Activated naive CD8-positive, alpha-beta T cell treated with anti-CD3 and anti-CD28 coated beads, Interleukin-2, amount 50 U/mL, for 24 hours (primary cell): ENCODE data around the gene IGF2BP3.

ENCODE experiments used
- ATAC-seq: fragments of 150-1000 bp; cut with Tn5 transposase; one replicate; pipeline ENCODE4 v1.10.0; 2021
- DNase-seq: peaks from one replicate; pipeline ENCODE4 v3.0.0; 2021
- H3K27ac Mint-ChIP-seq: one replicate; pipeline ENCODE4 v1.8.0; 2021; ENCODE audit warnings: mild to moderate bottlenecking, mixed read lengths
- H3K27me3 Mint-ChIP-seq: one replicate; pipeline ENCODE4 v1.8.0; 2021; ENCODE audit warnings: mixed read lengths
- H3K36me3 Mint-ChIP-seq: one replicate; pipeline ENCODE4 v1.8.0; 2021; ENCODE audit warnings: low read depth, mixed read lengths
- H3K4me1 Mint-ChIP-seq: one replicate; pipeline ENCODE4 v1.8.0; 2021; ENCODE audit warnings: mixed read lengths
- H3K4me3 Mint-ChIP-seq: one replicate; pipeline ENCODE4 v1.8.0; 2021; ENCODE audit warnings: mild to moderate bottlenecking, moderate library complexity, mixed read lengths
- H3K9me3 Mint-ChIP-seq: one replicate; pipeline ENCODE4 v1.8.0; 2021; ENCODE audit warnings: mixed read lengths

The IGF2BP3 gene

DNA sequence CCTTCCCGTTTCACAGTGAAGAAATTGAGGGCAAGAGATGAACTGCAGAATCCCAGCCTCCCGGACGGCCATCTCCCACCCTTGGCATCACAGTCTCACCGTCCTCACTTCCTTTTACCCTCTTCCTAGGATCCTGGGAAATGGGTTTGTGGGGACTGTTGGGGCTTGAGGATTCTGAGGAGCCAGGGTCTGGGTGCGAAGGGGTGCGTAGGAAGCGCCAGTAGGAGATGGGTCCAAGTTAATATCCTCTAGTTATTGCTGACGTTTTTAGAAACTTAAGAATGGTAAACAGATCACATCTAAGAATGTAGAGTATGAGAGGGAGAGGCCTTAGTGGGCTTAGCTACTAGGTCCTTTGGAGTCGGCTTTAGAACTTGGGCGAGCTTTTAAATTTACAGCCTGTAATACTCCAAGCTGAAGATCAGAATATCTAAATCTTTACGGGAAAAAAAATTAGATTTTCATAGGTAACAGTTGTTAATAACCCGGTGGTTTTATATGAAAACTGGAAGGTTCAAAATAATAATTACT, 170.5 kb downstream of the IGF2BP3 start:
- Mint-ChIP-seq H3K27ac (peak overlapping the region; percentile 97), H3K4me1 (peaks cover 47% of the 10 kb centered on the region), H3K4me3 (peak overlapping the region; percentile 90), H3K27me3 (peaks cover 3% of the 10 kb centered on the region), H3K9me3 (peaks cover 4% of the 10 kb centered on the region), H3K36me3 (peaks cover 34% of the 10 kb centered on the region)
- ATAC-seq (no peak), DNase-seq (no peak)

DNA sequence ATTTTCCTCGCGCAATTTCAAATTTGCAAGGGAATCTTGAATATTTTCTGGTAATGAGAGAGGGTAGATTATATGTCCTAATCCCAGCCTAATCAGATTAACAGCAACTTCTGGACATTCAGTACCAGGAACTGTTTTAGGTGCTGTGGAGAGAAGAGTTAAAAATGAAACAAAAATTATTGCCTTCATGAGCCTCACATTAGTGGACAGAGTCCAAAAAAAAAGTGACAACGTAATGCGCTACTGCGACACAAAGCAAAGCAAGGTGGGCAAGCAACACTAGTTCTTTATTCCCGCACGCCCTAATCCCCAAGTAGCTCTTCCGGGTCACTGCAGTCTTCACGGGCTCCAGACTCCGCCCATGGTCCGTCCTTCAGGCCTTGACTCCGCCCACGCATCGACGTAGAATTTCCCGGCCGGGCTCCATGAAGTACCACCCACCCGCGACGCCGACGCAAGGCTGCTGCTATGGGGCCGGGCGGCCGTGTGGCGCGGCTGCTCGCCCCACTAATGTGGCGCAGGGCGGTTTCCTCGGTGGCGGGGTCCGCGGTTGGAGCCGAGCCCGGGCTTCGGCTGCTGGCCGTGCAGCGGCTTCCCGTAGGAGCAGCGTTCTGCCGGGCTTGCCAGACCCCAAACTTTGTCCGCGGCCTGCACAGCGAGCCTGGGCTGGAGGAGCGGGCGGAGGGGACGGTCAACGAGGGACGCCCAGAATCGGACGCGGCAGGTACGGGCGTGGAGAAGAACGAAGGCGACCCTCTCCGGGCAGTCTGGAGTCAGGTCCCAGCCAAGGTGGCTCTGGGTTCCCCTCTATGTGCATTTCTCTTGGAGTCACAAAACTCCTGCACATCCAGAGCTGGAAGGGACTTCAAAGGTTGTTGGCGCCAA, 171.2 kb downstream of the IGF2BP3 start, which contains the start of gene MALSU1:
Gene MALSU1 (plus strand): TSS at position 455 of the 885 bp plus-strand sequence. CDS start 14 bp downstream, at position 469.
- Mint-ChIP-seq H3K9me3 (peaks cover 4% of the 10 kb centered on the region), H3K4me3 (peak within 1 kb of the TSS; percentile 90), H3K36me3 (peaks cover 27% of the 10 kb centered on the region), H3K4me1 (peaks cover 40% of the 10 kb centered on the region), H3K27me3 (peaks cover 3% of the 10 kb centered on the region), H3K27ac (peak within 1 kb of the TSS; percentile 97)
- ATAC-seq (peak; percentile 99), DNase-seq (peak; percentile 98)

DNA sequence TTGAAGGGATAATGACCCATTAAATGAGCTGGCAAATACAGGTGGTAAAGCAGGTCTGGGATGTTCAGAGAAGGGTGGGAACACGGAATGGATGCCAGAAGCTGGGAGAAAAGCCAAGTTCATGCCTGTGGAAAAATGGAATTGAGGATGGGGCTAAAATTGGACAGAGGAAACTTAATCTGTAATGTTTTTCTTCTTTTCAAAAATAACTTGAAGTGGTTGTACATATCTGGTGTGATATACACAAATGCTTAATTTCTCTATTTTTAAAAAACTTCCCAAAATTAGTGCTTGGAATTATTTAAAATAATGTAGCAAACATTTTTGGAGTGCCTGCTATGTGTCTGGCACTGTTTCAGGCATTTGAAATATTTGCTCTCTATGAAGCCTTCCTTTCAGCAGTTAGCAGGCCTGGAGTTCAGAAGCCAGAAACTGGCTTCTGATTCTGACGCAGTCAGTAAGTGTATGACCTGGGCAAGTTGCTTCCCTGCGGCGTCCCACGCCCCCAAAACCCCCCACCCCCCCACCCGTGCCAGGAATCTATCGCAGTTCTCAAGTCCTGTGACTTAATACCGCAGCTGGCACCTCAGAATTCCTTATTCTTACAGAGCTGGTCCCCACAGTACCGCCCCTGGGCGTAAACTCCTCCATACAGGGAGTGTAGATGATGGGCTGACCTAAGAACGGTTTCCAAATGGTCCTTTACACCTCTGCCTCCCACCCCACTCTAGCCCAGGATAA, 172.0 kb downstream of the IGF2BP3 start:
- peaks cover 37% of the 10 kb centered on the region for H3K4me1 Mint-ChIP-seq
- H3K9me3 Mint-ChIP-seq: peaks cover 4% of the 10 kb centered on the region
- H3K36me3 Mint-ChIP-seq: peaks cover 24% of the 10 kb centered on the region
- ATAC-seq: no peak
- H3K27ac Mint-ChIP-seq: peak overlapping the region; percentile 97
- H3K27me3 Mint-ChIP-seq: peaks cover 3% of the 10 kb centered on the region
- peak overlapping the region; percentile 90 for H3K4me3 Mint-ChIP-seq
- no peak for DNase-seq

DNA sequence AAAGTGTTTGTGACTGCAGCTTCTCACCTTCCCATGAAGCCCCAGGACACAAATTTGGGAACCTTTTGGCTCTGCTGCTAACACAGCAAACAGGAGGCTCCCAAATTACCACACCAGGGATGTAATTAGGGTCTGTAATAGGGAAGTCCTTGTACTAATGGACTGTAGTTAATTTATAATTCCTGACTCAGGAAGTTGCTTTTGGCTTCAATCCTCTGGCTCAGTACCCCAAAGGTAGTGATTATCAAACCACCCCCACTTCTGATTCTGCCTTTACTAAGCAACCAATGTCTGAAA, 174.9 kb downstream of the IGF2BP3 start:
- no peak overlapping the region for H3K27ac Mint-ChIP-seq
- H3K36me3 Mint-ChIP-seq: peaks cover 4% of the 10 kb centered on the region
- no peak overlapping the region for H3K4me3 Mint-ChIP-seq
- DNase-seq (no peak), ATAC-seq (no peak)
- peaks cover 15% of the 10 kb centered on the region for H3K4me1 Mint-ChIP-seq
- peaks cover 3% of the 10 kb centered on the region for H3K27me3 Mint-ChIP-seq
- peaks cover 4% of the 10 kb centered on the region for H3K9me3 Mint-ChIP-seq

DNA sequence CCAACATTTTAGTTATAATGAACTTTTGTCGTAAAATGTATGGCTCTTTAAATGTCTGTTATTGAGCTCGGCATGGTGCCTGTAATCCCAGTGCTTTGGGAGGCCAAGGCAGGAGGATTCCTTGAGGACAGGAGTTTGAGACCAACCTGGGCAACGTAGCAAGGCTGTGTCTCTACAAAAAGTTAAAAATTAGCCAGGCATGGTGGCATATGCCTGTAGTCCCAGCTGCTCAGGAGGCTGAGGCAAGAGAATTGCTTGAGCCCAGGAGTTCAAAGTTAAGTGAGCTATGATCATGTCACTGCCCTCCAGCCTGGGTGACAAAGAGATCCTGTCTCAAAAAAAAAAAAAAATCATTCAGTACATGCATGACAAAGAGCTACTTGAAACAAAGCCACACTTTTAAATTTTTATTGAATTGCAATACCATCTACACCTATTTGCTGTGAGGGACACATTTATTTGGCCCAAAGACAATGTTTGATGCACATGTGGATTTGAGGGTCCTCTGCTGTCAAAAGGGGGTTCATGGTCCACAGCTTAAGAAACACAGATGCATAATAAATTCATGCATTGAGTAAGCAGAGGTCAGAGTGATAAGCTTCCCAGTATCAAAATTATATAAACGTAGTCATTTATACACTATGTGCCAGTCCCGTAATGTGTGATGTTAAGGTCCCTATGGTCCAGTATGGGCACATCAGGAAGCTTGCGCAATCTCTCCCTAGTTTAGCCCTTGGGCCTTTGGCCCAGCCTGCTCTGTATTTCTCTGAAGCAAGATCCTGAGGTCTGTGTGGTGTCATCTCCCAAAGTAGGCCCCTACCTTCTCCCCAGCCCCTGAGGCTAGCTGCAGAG, 175.5 kb downstream of the IGF2BP3 start:
- Mint-ChIP-seq H3K27ac (no peak overlapping the region), H3K4me3 (no peak overlapping the region), H3K27me3 (peaks cover 3% of the 10 kb centered on the region), H3K4me1 (peaks cover 9% of the 10 kb centered on the region), H3K36me3 (peaks cover 2% of the 10 kb centered on the region), H3K9me3 (peaks cover 4% of the 10 kb centered on the region)
- no peak for ATAC-seq
- DNase-seq: no peak

DNA sequence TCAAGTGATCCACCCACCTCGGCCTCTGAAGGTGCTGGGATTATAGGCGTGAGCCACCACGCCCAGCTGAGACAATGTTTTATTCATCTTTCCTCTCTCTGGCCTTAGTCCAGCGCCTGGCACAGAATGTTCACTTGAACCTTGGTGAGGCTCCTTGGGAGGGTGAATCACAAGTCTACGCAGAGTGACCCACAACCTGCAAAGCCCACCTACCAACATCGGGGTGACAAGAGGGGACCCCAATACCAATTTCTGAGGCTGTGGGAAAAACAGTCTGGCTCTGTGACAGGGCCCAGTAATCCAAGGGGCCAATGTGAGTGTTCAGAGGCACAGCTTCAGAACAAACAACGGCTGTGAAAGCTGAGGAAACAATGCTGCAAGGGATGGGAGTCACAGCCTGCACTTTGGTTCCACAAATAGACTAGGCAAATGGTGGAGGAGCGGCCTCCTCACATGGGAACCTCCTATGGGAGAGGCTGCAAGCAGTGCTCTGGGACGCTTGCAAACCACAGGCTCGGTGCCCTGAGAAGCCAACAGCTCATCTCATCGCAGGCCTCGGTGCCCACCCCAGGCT, 176.7 kb downstream of the IGF2BP3 start:
- peaks cover 3% of the 10 kb centered on the region for H3K4me1 Mint-ChIP-seq
- H3K27me3 Mint-ChIP-seq: peaks cover 3% of the 10 kb centered on the region
- H3K9me3 Mint-ChIP-seq: no peaks in the 10 kb centered on the region
- H3K4me3 Mint-ChIP-seq: no peak overlapping the region
- ATAC-seq (no peak), DNase-seq (no peak)
- no peaks in the 10 kb centered on the region for H3K36me3 Mint-ChIP-seq
- no peak overlapping the region for H3K27ac Mint-ChIP-seq

DNA sequence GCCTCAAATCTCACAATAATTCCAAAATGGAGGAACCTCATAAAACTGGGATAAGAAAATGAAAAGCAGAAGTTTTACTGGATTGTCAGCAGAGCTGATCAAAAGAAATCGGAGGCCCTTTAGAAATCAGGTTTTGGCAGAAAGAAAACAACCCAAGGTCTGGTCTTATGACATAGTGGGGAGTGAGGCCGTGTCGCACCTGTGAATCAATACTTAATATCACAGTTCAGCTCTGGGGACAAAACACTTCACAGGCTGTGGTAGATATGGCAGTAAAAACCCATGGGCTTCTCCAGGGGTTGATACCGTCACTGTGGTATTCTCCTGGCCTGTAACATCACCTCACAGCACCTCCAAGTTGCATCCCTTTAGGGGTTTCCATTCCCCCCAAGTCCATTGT, 177.7 kb downstream of the IGF2BP3 start:
- peaks cover 4% of the 10 kb centered on the region for H3K4me1 Mint-ChIP-seq
- DNase-seq: no peak
- H3K9me3 Mint-ChIP-seq: no peaks in the 10 kb centered on the region
- H3K36me3 Mint-ChIP-seq: no peaks in the 10 kb centered on the region
- H3K27me3 Mint-ChIP-seq: peaks cover 3% of the 10 kb centered on the region
- ATAC-seq: no peak
- no peak overlapping the region for H3K27ac Mint-ChIP-seq
- H3K4me3 Mint-ChIP-seq: no peak overlapping the region

DNA sequence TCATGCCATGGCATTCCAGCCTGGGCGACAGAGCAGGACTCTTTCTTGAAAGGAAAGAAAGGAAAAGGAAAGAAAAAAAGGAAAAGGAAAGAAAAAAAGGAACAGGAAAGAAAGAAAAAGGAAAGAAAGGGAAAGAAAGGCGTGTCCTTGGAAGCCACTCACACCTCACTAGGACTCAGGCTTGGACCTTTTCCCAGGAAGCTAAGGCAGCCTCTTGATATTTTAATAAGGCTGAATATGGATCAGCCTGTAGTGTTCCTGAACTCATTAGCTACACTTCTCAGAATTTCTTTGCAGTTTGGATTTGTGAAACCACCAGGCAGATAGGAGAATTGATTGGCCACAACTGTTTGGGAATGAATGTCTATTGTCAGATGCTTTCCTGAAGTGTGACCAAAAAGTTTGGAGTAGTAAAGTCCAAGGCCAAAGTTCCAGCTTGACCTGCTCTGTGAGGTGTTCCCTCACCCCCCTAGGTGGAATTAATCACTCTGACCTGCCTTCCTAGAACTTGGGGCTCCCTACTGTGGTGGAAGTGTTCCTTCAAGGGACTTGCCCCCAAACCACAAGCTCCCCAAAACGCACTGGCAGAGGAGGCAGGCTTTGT, 178.2 kb downstream of the IGF2BP3 start:
- H3K27me3 Mint-ChIP-seq: peaks cover 3% of the 10 kb centered on the region
- H3K4me3 Mint-ChIP-seq: no peak overlapping the region
- peaks cover 7% of the 10 kb centered on the region for H3K4me1 Mint-ChIP-seq
- no peak overlapping the region for H3K27ac Mint-ChIP-seq
- no peaks in the 10 kb centered on the region for H3K9me3 Mint-ChIP-seq
- no peaks in the 10 kb centered on the region for H3K36me3 Mint-ChIP-seq
- no peak for ATAC-seq
- DNase-seq: no peak

DNA sequence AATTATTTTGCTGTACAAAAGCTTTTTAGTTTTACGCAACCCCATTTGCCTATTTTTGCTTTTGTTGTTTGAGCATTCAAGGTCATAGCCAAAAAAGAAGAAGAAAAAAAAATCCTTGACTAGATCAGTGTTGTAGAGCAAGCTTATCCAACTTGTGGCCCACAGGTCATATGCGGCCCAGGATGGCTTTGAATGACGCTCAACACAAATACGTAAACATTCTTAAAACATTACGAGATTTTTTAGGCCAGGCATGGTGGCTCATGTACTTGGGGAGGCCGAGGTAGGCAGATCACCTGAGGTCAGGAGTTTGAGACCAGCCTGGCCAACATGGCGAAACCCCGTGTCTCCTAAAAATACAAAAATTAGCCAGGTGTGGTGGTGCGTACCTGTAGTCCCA, 179.3 kb downstream of the IGF2BP3 start:
- peaks cover 1% of the 10 kb centered on the region for H3K27me3 Mint-ChIP-seq
- H3K9me3 Mint-ChIP-seq: no peaks in the 10 kb centered on the region
- no peak overlapping the region for H3K27ac Mint-ChIP-seq
- H3K36me3 Mint-ChIP-seq: no peaks in the 10 kb centered on the region
- peaks cover 7% of the 10 kb centered on the region for H3K4me1 Mint-ChIP-seq
- no peak overlapping the region for H3K4me3 Mint-ChIP-seq
- DNase-seq: no peak
- ATAC-seq: no peak

DNA sequence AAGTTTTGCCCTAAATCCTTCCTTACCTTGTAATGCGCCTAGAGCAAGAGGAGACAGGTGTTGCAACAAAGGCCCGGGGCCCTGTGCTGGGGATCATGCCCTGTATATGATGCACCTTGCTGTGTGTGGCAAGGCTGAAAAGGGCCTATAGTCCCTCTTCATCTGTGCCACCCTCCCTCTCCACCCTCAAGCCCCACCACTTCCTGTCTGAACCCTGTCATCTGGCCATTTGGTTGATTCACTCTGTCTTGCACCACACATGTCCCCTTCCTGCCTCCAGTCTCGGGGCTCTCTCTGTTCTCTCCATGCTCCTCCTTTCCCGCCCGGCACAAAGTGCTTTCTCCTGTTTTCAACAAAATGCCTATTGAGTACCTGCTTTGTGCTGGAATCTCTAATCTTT, 182.7 kb downstream of the IGF2BP3 start:
- H3K27me3 Mint-ChIP-seq: peaks cover 2% of the 10 kb centered on the region
- peak; percentile 8 for DNase-seq
- peaks cover 10% of the 10 kb centered on the region for H3K4me1 Mint-ChIP-seq
- peak; percentile 55 for ATAC-seq
- H3K4me3 Mint-ChIP-seq: no peak overlapping the region
- no peaks in the 10 kb centered on the region for H3K36me3 Mint-ChIP-seq
- H3K9me3 Mint-ChIP-seq: no peaks in the 10 kb centered on the region
- no peak overlapping the region for H3K27ac Mint-ChIP-seq

DNA sequence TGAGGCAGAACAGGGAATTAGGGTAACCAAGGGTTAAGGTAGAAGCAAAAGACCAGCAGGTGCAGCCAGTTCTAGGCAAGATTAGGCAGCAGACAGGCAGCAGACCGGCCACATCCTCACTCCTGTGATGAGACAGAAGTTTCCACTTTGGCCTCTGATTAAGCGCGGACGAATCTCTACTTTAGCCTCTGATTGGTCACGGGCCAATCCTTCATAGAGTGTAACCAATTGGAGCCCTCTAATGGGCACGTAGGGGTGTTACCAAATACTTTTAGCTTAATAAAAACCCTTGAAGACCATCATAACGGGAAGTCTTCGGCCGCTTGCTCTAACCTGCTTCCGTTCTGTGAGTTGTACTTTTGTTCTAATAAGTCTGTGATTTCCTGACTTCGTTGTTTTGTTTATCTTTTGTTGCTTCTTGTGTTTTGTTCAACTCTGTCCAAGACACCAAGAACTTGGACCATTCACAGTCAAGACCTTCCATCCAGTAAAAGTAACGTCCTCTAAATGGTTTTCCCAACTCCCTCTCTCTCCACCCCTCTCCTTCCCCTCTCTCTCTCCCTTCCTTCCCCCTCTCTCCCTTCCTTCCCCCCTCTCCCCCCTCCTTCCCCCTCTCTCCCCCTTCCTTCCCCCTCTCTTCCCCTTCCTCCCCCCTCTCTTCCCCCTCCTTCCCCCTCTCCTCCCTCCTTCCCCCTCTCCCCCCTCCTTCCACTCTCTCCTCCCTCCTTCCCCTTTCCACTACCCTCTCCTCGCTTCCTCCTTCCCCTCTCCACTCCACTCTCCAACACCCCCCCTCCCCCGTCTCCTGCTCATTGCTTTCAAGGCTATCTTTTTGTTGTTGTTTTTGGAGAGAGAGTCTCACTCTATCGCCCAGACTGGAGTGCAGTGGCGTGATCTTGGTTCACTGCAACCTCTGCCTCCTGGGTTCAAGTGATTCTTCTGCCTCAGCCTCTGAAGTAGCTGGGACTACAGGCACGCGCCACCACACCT, 184.3 kb downstream of the IGF2BP3 start:
- DNase-seq: no peak
- Mint-ChIP-seq H3K4me1 (peaks cover 10% of the 10 kb centered on the region), H3K36me3 (no peaks in the 10 kb centered on the region), H3K27me3 (peaks cover 2% of the 10 kb centered on the region), H3K9me3 (no peaks in the 10 kb centered on the region), H3K27ac (no peak overlapping the region), H3K4me3 (no peak overlapping the region)
- no peak for ATAC-seq

DNA sequence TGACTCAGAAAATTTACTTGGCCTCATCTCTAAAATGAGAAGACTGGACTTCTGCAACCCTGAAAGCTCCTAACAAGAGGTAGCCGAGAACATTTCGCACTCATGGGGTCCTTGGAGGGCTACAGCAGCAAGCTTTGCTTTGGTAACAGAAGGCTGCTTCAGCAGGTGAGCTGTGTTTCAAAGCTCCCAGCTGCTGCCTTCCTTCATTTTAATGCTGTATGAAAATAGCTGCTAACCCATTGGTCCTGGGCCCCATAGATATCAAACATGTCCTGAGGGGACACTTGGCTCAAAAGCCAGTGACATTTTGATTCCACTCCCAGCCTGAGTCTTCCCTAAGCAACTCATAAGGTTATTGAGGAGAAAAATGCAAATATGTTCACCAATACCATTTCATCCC, 185.4 kb downstream of the IGF2BP3 start:
- Mint-ChIP-seq H3K4me1 (peaks cover 10% of the 10 kb centered on the region), H3K27ac (no peak overlapping the region), H3K36me3 (no peaks in the 10 kb centered on the region), H3K27me3 (peaks cover 2% of the 10 kb centered on the region), H3K4me3 (no peak overlapping the region), H3K9me3 (no peaks in the 10 kb centered on the region)
- no peak for DNase-seq
- no peak for ATAC-seq

DNA sequence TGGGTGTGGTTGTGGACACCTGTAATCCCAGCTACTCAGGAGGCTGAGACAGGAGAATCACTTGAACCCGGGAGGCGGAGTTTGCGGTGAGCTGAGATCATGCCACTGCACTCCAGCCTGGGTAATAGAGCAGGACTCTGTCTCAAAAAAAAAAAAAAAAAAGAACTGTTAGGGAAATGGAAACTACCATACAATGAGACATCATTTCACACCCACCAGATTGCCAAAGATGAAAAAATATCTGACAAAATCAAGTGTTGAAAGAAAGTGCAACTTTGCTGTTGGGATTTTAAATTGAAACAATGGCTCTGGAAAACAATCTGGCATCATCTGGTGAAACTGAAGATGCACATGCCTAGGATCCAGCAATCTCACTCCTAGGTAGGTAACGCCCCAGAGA, 187.2 kb downstream of the IGF2BP3 start:
- Mint-ChIP-seq H3K36me3 (no peaks in the 10 kb centered on the region), H3K4me1 (peaks cover 10% of the 10 kb centered on the region), H3K4me3 (no peak overlapping the region), H3K9me3 (no peaks in the 10 kb centered on the region), H3K27ac (no peak overlapping the region), H3K27me3 (peaks cover 2% of the 10 kb centered on the region)
- DNase-seq (no peak), ATAC-seq (no peak)
